Measurements from ENCODE around the gene BTBD10.

DNA sequence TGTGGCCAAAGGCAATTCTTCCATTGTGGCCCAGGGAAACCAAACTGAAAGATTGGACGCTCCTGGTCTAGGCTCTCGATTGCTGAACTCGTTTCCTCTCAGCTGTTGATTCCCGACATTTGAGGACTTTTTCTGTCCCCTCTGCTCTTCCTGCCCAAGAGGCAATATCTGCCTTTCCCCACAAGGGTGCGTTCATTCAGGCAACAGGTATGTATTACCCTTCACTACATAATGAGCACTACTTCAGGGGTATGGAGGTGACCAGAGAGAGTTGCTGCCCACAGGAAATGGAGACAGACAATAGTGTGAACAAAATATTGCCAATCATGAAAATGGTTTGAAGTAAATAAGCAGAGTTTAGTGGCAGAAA lies 24.6 kb upstream of the BTBD10 start:
- TF ChIP-seq CTCF (IDR thresholded peaks at IDR 0.05; ENCODE audit: insufficient read depth, low read length, poor library complexity, severe bottlenecking) (no peak), EZH2phosphoT487 (conservative IDR thresholded peaks at IDR 0.05; ENCODE audit: low read length) (no peak)
